Upper lobe of right lung (tissue), 1 donor: ENCODE data around the gene KRT4. TPM values are rescaled to one million over a fixed set of nuclear protein-coding genes. Genes with fewer than 3 reads are reported as not detected.

Experiments
- ATAC-seq: fragments of 200-7000 bp; cut with Tn5 transposase; one replicate; pipeline ENCODE4 v1.9.1; 2020; ENCODE audit warnings: mild to moderate bottlenecking, moderate library complexity
- DNase-seq: peaks from one replicate; pipeline ENCODE4 v3.0.0-alpha.2; 2020
- H3K27ac ChIP-seq: fragments of 200-600 bp; one replicate; pipeline ENCODE4 v1.8.0; 2022
- H3K27me3 ChIP-seq: fragments of 200-600 bp; one replicate; pipeline ENCODE4 v1.8.0; 2022; ENCODE audit warnings: mild to moderate bottlenecking
- H3K36me3 ChIP-seq: fragments of 200-600 bp; one replicate; pipeline ENCODE4 v1.8.0; 2022
- H3K4me1 ChIP-seq: fragments of 200-600 bp; one replicate; pipeline ENCODE4 v1.8.0; 2022
- H3K4me3 ChIP-seq: fragments of 200-600 bp; one replicate; pipeline ENCODE4 v1.8.0; 2022; ENCODE audit warnings: mild to moderate bottlenecking
- H3K9me3 ChIP-seq: fragments of 200-600 bp; one replicate; pipeline ENCODE4 v1.8.0; 2022
- CTCF ChIP-seq: fragments of 200-600 bp; IDR thresholded peaks from one replicate; pipeline ENCODE4 v1.8.0; 2022; ENCODE audit warnings: antibody characterized with exemption
- intact Hi-C: fragments of 100-400 bp; cut with DNase I; formaldehyde crosslinking; loops from one replicate; pipeline ENCODE4 v1.11.0; 2022
- total RNA-seq: library from RNA; stranded (reverse); fragmentation: NEBNext Ultra II Directional; extraction: Animal tissue kit (Norgen Biotek cat#: 25700); gene quantifications from one replicate; pipeline ENCODE4 v1.2.1, GENCODE V29; 2021
- donor health status: DM: no; HTN: yes; CAD: no; lungs with severe emphysema.

KRT4 gene
- total RNA-seq, 1 donor from 2014 or later, result 6.8 TPM

GRCh38 chr12:52800259-52800917 is 13.5 kb downstream of the KRT4 start:
- peak; percentile 25 for DNase-seq
- intact Hi-C loops, result no loop called here
- no peak for TF ChIP-seq CTCF
- H3K4me1 ChIP-seq, result peaks cover 11% of the 10 kb centered on the region
- H3K9me3 ChIP-seq, result no peaks in the 10 kb centered on the region
- no peaks in the 10 kb centered on the region for H3K36me3 ChIP-seq
- no peaks in the 10 kb centered on the region for H3K27me3 ChIP-seq
- no peak for ATAC-seq
- H3K4me3 ChIP-seq, result no peak overlapping the region
- no peak overlapping the region for H3K27ac ChIP-seq

GRCh38 chr12:52799505-52800211 is 14.3 kb downstream of the KRT4 start:
- ATAC-seq (no peak), DNase-seq (peak; percentile 26)
- peaks cover 11% of the 10 kb centered on the region for H3K4me1 ChIP-seq
- H3K27me3 ChIP-seq, result peaks cover 5% of the 10 kb centered on the region
- no peak overlapping the region for H3K27ac ChIP-seq
- no peaks in the 10 kb centered on the region for H3K36me3 ChIP-seq
- no peak overlapping the region for H3K4me3 ChIP-seq
- intact Hi-C loops, result no loop called here
- H3K9me3 ChIP-seq, result no peaks in the 10 kb centered on the region
- no peak for TF ChIP-seq CTCF

- peak; percentile 82 for ATAC-seq
- intact Hi-C loops, result no loop called here
- Histone ChIP-seq H3K4me1 (peaks cover 11% of the 10 kb centered on the region), H3K36me3 (no peaks in the 10 kb centered on the region), H3K27me3 (peaks cover 13% of the 10 kb centered on the region), H3K27ac (no peak overlapping the region), H3K4me3 (no peak overlapping the region), H3K9me3 (no peaks in the 10 kb centered on the region)
- peak; percentile 43 for DNase-seq
- TF ChIP-seq CTCF, result no peak
Observed at GRCh38 chr12:52798671-52799504, 15.0 kb downstream of the KRT4 start.

GRCh38 chr12:52798003-52798670 is 15.8 kb downstream of the KRT4 start:
- Histone ChIP-seq H3K4me1 (peaks cover 11% of the 10 kb centered on the region), H3K36me3 (no peaks in the 10 kb centered on the region), H3K27me3 (peaks cover 15% of the 10 kb centered on the region), H3K9me3 (no peaks in the 10 kb centered on the region), H3K27ac (no peak overlapping the region), H3K4me3 (no peak overlapping the region)
- intact Hi-C loops, result no loop called here
- ATAC-seq (no peak), DNase-seq (peak; percentile 2)
- TF ChIP-seq CTCF, result no peak

- no peak for TF ChIP-seq CTCF
- H3K36me3 ChIP-seq, result no peaks in the 10 kb centered on the region
- H3K9me3 ChIP-seq, result no peaks in the 10 kb centered on the region
- intact Hi-C loops, result no loop called here
- H3K4me3 ChIP-seq, result no peak overlapping the region
- no peak for ATAC-seq
- no peak for DNase-seq
- H3K27ac ChIP-seq, result no peak overlapping the region
- peaks cover 18% of the 10 kb centered on the region for H3K27me3 ChIP-seq
- peaks cover 11% of the 10 kb centered on the region for H3K4me1 ChIP-seq
Observed at GRCh38 chr12:52797529-52797894, 16.4 kb downstream of the KRT4 start.
